Peyer's patch (tissue), 4 donors: ENCODE results near the gene ANXA3. TPM values are rescaled to one million over a fixed set of nuclear protein-coding genes. Genes with fewer than 3 reads are reported as not detected.
A peak's percentile ranks its signal among the peaks of the same experiment; 100 is the strongest.

Experiments used
- DNase-seq, 3 donors: peaks; one replicate each; pipeline ENCODE4 v3.0.0-alpha.2; 2017 to 2019
- H3K27ac ChIP-seq, 4 donors: fragments of 200-600 bp; sonication (generic); one replicate each; pipeline ENCODE4 v1.5.1; 2016 to 2019
- H3K27me3 ChIP-seq, 2 donors: fragments of 200-600 bp; sonication (generic); one replicate each; pipeline ENCODE4 v1.5.1; 2019
- H3K36me3 ChIP-seq, 3 donors: fragments of 200-600 bp; sonication (generic); one replicate each; pipeline ENCODE4 v1.5.1; 2016 to 2019
- H3K4me1 ChIP-seq, 4 donors: fragments of 200-600 bp; sonication (generic); one replicate each; pipeline ENCODE4 v1.5.1; 2016 to 2019
- H3K4me3 ChIP-seq, 4 donors: fragments of 200-600 bp; sonication (generic); 1 replicate in 3 of 4; 2 replicates in 1 of 4; pipeline ENCODE4 v1.5.1; 2016 to 2019; ENCODE audit warnings: mild to moderate bottlenecking in 1 of 4
- H3K9me3 ChIP-seq, 4 donors: fragments of 200-600 bp; sonication (generic); one replicate each; pipeline ENCODE4 v1.5.1; 2016 to 2019; ENCODE audit warnings: mild to moderate bottlenecking in 1 of 4
- POLR2A ChIP-seq, 2 donors: fragments of 450-650 bp; IDR thresholded peaks; one replicate each; pipeline ENCODE4 v1.5.1; 2017; ENCODE audit warnings: antibody characterized with exemption in 2 of 2, mild to moderate bottlenecking in 2 of 2, moderate library complexity in 2 of 2
- total RNA-seq, 4 donors: library from RNA; depleted of rRNA; stranded (reverse); fragments of >200 nt; gene quantifications; one replicate each; pipeline ENCODE4 v1.1.0, GENCODE V29; 2016
- TF ChIP-seq, protein P1 (sequence below), 6 experiments: fragments of 450-650 bp in 4 of 6; fragments of 200-600 bp in 2 of 6; sonication (generic) in 1 of 6; IDR thresholded peaks; one replicate each; pipeline ENCODE4 v1.5.1; 2017 to 2019; ENCODE audit warnings: antibody characterized with exemption in 6 of 6, mild to moderate bottlenecking in 3 of 6, moderate library complexity in 1 of 6

ANXA3 gene
- total RNA-seq, 4 donors from 2014 or later: 8.3 to 27.5 (median 22.4) TPM

- no peaks in the 10 kb centered on the region for H3K27me3 ChIP-seq
- H3K36me3 ChIP-seq: no peaks in the 10 kb centered on the region
- peaks cover 0 to 44% (median 9%) of the 10 kb centered on the region in 4 donors for H3K4me1 ChIP-seq
- TF ChIP-seq, protein P1, sequence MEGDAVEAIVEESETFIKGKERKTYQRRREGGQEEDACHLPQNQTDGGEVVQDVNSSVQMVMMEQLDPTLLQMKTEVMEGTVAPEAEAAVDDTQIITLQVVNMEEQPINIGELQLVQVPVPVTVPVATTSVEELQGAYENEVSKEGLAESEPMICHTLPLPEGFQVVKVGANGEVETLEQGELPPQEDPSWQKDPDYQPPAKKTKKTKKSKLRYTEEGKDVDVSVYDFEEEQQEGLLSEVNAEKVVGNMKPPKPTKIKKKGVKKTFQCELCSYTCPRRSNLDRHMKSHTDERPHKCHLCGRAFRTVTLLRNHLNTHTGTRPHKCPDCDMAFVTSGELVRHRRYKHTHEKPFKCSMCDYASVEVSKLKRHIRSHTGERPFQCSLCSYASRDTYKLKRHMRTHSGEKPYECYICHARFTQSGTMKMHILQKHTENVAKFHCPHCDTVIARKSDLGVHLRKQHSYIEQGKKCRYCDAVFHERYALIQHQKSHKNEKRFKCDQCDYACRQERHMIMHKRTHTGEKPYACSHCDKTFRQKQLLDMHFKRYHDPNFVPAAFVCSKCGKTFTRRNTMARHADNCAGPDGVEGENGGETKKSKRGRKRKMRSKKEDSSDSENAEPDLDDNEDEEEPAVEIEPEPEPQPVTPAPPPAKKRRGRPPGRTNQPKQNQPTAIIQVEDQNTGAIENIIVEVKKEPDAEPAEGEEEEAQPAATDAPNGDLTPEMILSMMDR (IDR thresholded peaks at IDR 0.05): no peak
- TF ChIP-seq POLR2A (IDR thresholded peaks at IDR 0.05): no peak
- H3K27ac ChIP-seq: peak overlapping the region in 2 of 4 donors; percentile 83 to 85
- H3K4me3 ChIP-seq: no peak overlapping the region
- DNase-seq: no peak
- H3K9me3 ChIP-seq: no peaks in the 10 kb centered on the region
Measured at GRCh38 chr4:78630615-78631014, 79.0 kb downstream of the ANXA3 start.

DNA sequence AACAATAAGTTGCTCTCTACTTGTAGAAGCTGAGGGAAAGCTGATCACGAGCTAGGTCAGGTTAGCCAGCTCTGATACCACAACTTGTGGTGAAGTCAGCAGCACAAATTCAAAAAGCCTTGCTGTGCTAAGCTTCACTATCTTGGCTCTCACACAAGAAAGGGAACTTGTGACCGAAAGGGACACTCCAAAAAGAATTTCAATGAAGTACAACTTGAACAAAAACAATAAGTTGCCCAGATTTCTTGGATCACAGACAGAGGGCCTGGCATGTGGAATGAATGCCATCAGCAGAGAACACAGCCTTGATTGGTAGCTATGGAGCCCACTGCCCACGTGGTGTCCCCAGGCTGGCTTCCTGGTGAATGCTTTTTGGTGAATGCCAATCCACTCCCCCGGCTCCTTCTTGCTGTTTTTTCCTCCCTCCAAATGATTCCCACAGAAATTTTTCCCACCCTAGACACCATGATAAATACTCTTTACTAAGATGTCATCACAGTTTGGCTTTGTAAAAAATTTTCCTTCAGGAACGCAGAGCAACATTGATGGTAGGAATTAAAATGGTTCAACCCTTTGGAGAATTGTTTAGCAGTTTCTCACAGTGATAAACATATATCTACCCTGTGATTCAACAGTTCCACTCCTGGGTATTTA lies 82.6 kb downstream of the ANXA3 start:
- Histone ChIP-seq H3K27ac (no peak overlapping the region), H3K27me3 (no peaks in the 10 kb centered on the region), H3K36me3 (no peaks in the 10 kb centered on the region), H3K4me1 (peaks cover 0 to 23% (median 9%) of the 10 kb centered on the region in 4 donors), H3K4me3 (no peak overlapping the region), H3K9me3 (no peaks in the 10 kb centered on the region)
- no peak for TF ChIP-seq POLR2A (IDR thresholded peaks at IDR 0.05)
- TF ChIP-seq, protein P1 (IDR thresholded peaks at IDR 0.05): no peak
- DNase-seq: no peak

DNA sequence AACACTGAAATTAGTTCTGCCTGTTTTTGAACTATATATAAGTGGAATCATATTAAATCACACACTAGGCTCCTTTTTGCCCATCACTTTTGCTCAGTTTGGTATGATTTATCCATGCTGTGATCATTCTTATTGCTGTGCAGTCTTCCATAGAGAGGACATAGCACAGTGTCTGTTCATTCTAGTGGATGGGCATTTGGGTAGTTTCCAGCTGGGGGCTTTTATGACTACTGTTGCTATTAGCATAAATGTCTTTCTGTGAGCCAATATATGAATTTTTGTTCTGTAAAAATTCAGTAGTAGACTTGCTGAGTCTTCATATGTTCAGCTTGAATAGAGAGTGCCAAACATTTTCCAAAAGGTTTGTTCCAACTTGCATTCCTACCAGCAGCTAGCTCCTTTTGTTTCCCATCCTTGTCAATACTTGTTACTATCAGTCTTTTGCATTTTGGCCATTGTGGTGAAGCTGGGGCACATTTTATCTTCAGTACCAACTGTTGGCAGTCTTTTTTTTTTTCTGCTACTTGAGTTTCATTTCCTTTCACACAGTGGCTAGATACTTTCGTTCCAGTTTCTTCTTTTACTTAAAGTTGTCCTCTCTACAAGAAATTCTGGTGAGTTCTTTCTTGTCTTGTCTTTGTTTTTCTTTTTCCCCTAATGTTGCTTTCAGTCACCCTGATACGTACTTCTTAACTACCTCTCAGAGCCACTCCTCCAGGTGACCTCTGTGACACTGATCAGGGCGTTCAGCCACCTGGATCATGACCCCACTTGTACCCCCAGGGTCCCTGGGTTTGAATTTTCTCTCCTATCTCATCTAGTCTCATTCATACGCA lies 87.0 kb downstream of the ANXA3 start:
- Histone ChIP-seq H3K4me1 (peaks cover 0 to 11% (median 0%) of the 10 kb centered on the region in 4 donors), H3K4me3 (no peak overlapping the region), H3K27me3 (no peaks in the 10 kb centered on the region), H3K9me3 (no peaks in the 10 kb centered on the region), H3K36me3 (no peaks in the 10 kb centered on the region), H3K27ac (peak overlapping the region in 2 of 4 donors; percentile 20 to 58)
- TF ChIP-seq, protein P1 (IDR thresholded peaks at IDR 0.05): no peak
- no peak for TF ChIP-seq POLR2A (IDR thresholded peaks at IDR 0.05)
- DNase-seq: no peak

DNA sequence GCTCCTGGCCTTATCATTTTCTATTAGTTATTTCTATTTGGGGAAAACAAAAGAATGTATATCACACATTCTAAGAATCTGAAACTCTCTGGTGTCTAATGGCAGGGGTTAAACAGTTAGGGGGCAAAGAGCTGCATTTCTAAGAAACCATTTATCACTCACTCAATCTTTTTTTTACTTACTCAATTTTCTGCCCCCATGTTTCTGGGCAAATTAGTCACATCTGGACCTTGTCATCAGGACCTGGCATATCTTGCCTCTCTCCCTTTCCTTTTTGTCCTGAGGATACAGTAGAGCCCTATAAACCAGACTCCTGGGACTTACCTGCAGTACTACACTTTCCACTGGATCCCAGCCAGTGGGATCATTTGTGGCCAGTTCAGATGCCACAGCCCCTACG lies 89.1 kb downstream of the ANXA3 start:
- Histone ChIP-seq H3K36me3 (no peaks in the 10 kb centered on the region), H3K27ac (no peak overlapping the region), H3K27me3 (no peaks in the 10 kb centered on the region), H3K9me3 (no peaks in the 10 kb centered on the region), H3K4me1 (peaks cover 0 to 20% (median 0%) of the 10 kb centered on the region in 4 donors), H3K4me3 (no peak overlapping the region)
- DNase-seq: no peak
- TF ChIP-seq POLR2A (IDR thresholded peaks at IDR 0.05): no peak
- TF ChIP-seq, protein P1 (IDR thresholded peaks at IDR 0.05): no peak

GRCh38 chr4:78642934-78643333 lies 91.4 kb downstream of the ANXA3 start:
- TF ChIP-seq, protein P1 (IDR thresholded peaks at IDR 0.05): no peak
- no peak for TF ChIP-seq POLR2A (IDR thresholded peaks at IDR 0.05)
- no peaks in the 10 kb centered on the region for H3K36me3 ChIP-seq
- H3K4me1 ChIP-seq: peaks cover 0 to 33% (median 0%) of the 10 kb centered on the region in 4 donors
- no peak overlapping the region for H3K4me3 ChIP-seq
- DNase-seq: peak in 2 of 3 donors; percentile 57 to 66
- H3K9me3 ChIP-seq: no peaks in the 10 kb centered on the region
- H3K27me3 ChIP-seq: no peaks in the 10 kb centered on the region
- no peak overlapping the region for H3K27ac ChIP-seq
